C4-2B (cell line): ENCODE results near the gene MIGA2.
"Not testable (repeated sequence)": the region's sequence is repeated elsewhere in the genome, so short reads cannot be mapped to it uniquely, and the experiment has no call there.

ENCODE experiments used
- ZFX ChIP-seq: fragments of 450-650 bp; IDR thresholded peaks from 2 replicates; pipeline ENCODE4 v1.6.1; 2017
- TF ChIP-seq, protein P1 (sequence below): fragments of 450-650 bp; conservative IDR thresholded peaks from 2 replicates; pipeline ENCODE4 v1.5.1; 2017; ENCODE audit warnings: mild to moderate bottlenecking

DNA sequence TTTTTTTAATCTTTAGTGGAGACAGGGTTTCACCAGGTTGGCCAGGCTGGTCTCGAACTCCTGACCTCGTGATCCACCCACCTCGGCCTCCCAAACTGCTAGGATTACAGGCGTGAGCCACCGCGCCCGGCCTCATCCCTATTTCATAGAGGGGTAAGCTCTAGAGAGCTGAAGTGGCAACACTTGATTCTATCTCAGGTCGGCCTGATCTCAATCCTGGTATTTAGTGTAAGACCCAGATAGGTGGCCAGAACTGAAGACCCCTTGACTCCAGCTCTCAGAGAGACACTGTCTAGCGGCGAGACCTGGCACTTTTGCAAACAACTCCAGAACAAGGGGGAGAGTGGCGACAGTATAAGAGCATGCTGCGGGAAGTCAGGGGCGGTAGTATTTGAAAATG is 588 bp upstream of the MIGA2 start:
- TF ChIP-seq, protein P1, sequence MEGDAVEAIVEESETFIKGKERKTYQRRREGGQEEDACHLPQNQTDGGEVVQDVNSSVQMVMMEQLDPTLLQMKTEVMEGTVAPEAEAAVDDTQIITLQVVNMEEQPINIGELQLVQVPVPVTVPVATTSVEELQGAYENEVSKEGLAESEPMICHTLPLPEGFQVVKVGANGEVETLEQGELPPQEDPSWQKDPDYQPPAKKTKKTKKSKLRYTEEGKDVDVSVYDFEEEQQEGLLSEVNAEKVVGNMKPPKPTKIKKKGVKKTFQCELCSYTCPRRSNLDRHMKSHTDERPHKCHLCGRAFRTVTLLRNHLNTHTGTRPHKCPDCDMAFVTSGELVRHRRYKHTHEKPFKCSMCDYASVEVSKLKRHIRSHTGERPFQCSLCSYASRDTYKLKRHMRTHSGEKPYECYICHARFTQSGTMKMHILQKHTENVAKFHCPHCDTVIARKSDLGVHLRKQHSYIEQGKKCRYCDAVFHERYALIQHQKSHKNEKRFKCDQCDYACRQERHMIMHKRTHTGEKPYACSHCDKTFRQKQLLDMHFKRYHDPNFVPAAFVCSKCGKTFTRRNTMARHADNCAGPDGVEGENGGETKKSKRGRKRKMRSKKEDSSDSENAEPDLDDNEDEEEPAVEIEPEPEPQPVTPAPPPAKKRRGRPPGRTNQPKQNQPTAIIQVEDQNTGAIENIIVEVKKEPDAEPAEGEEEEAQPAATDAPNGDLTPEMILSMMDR = not testable (repeated sequence)
- TF ChIP-seq ZFX = not testable (repeated sequence)
